LNCAP (cell line): ENCODE measurements around the gene MTA1.

Experiments used
- CTCF ChIP-seq: fragments of 450-650 bp; IDR thresholded peaks from 2 replicates; pipeline ENCODE4 v1.5.1; 2017; ENCODE audit warnings: mild to moderate bottlenecking

Gene MTA1

DNA sequence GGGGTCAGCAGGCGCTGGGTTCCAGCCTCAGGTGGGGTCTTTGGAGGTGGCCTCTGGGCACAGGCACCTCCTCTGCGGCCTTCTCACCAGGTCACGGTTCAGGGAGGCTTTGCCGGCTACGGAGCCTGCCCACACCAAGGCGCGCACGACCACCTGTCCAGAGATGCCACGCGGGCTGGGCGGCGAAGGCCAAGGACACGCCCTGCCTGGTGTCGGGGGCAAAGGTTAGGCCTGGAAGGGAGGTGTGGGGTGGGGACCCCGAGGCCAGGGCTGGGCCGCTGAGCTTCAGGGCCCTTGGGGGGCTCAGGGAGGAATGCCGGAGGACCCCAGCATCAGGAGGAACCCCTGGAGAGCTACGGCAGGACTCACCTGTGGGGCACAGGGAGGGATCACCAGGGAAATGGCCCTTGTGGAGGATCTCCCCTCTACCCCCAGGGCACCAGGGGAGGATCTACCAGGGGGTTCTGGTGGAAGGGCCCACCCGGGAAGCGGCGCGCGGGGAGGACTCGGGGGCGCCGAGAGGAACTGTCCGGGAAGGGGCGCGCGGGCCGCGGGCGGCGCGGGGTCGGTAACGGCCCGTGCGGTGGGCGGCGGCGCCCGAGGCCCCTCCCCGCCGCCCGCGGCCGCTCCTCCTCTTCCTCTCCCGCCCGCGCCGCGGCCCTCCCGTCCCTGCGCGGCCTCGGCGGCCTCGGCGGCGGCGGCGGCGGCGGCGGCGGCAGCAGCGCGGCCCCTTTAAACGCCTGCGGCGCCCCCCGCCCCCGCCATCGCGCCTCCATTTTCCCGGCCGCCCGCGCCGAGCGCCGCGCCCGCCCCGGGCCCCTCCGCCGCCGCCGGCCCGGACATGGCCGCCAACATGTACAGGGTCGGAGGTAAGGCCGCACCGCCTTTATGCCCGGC, at the start of gene MTA1:
TSS of gene MTA1 (plus strand) at position 633 of the 897 bp plus-strand sequence. CDS start at position 842, 209 bp downstream.
- TF ChIP-seq CTCF, result no peak

DNA sequence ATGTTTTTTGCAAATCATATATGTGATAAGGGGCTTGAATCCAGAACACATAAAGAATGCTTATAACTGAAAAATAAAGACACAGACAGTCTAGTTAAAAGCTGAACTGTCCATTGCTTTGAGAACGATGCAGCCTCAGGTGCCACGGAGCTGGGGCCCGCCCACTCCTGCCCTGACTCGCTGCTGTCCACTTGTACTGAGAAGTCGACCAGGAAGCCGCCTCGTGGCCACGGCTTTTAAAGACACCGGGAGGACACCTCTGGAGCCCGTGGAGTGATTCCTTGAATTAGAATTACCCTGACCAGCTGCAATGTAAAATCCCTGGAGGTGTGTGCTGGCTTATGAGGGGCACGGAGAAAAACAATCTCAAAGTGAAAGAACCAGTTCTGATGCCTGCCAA, 45.2 kb upstream of the MTA1 start:
- TF ChIP-seq CTCF, result peak; percentile 22; the same call in 1 of the 2 replicates

- TF ChIP-seq CTCF, result no peak
Measured at GRCh38 chr14:105375635-105376057, 44.0 kb upstream of the MTA1 start.

- TF ChIP-seq CTCF, result no peak
Measured at GRCh38 chr14:105376521-105377440, 42.8 kb upstream of the MTA1 start.

DNA sequence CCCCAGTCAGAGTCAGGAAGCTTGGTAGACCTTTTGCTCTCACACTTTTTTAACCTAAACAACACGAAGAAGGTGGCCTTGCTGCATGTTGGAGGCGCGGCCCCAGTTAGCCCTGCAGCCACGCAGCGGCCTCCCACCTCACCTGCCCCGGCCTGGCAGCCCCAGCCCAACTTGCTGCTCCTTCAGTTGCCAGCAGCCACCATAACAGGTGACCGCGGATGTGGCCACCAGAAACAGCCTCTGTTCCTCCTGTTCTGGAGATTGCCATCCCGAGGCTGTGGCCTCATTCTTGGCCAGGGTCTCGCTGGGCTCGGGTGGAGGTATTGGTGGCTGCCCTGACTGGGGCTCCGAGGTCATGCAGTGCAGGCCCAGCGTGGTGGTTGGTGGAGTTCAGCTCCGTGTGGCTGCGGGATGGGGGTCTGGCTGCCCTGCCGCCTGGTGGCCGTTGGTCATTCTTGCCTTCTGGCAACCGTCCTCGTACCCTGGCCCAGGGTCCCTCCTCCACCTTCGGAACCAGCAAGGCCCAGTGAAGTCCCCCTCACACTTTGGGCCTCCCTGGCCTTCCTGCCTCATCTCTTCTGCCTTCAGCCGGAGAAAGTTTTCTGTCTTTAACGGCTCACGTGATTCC, 42.0 kb upstream of the MTA1 start:
- TF ChIP-seq CTCF, result no peak

GRCh38 chr14:105378199-105378598, 41.4 kb upstream of the MTA1 start:
- no peak for TF ChIP-seq CTCF
